K562 (cell line): ENCODE results near the gene WDR64. TPM values are rescaled to one million over a fixed set of nuclear protein-coding genes. Genes with fewer than 3 reads are reported as not detected.

ENCODE experiments used
- CBX2 ChIP-seq: fragments of 200-600 bp; sonication (generic); IDR thresholded peaks from one replicate; pipeline ENCODE4 v1.6.1; 2012; ENCODE audit warnings: mild to moderate bottlenecking, low read length, inconsistent platforms; ENCODE audit not compliant: insufficient read depth, poor library complexity, severe bottlenecking
- FUS ChIP-seq: fragments of 200-400 bp; formaldehyde crosslinking; optimal IDR thresholded peaks from 2 replicates; pipeline ENCODE3; 2017; ENCODE audit warnings: low read depth, low read length
- MIER1 ChIP-seq: fragments of 450-650 bp; IDR thresholded peaks from 2 replicates; pipeline ENCODE4 v1.6.1; 2016; ENCODE audit warnings: antibody characterized with exemption, mild to moderate bottlenecking, low read depth
- MTF1 ChIP-seq: fragments of 250-450 bp; sonication (Bioruptor Pico); IDR thresholded peaks from 2 replicates; pipeline ENCODE4 v1.9.0; 2021; ENCODE audit warnings: moderate library complexity, mild to moderate bottlenecking, inconsistent platforms, borderline replicate concordance
- PCBP1 ChIP-seq: fragments of 200-400 bp; formaldehyde crosslinking; IDR thresholded peaks from 2 replicates; pipeline ENCODE4 v1.6.1; 2018; ENCODE audit warnings: mild to moderate bottlenecking, low read depth, low read length; ENCODE audit not compliant: poor library complexity, severe bottlenecking
- RBFOX2 ChIP-seq: fragments of 200-400 bp; formaldehyde crosslinking; IDR thresholded peaks from 2 replicates; pipeline ENCODE4 v1.6.1; 2017; ENCODE audit warnings: low read depth, mild to moderate bottlenecking, low read length, moderate library complexity
- SPI1 ChIP-seq: IDR thresholded peaks from 2 replicates; pipeline ENCODE4 v1.6.1; 2011; ENCODE audit warnings: low read depth, low read length, control low read depth, borderline replicate concordance
- ZNF134 ChIP-seq: fragments of 250-450 bp; sonication (Bioruptor Pico); conservative IDR thresholded peaks from 2 replicates; pipeline ENCODE4 v1.4.0; 2020
- ZNF444 ChIP-seq: fragments of 250-450 bp; sonication (Bioruptor Pico); IDR thresholded peaks from 2 replicates; pipeline ENCODE4 v1.4.0; 2020; ENCODE audit warnings: mild to moderate bottlenecking, moderate library complexity
- polyA plus RNA-seq, 8 experiments: library from polyadenylated mRNA; depleted of rRNA in 4 of 8; stranded (reverse) in 5 of 8; unstranded in 3 of 8; fragments of >200 nt; fragmentation: Nextera tagmentation in 2 of 8; fragmentation: Illumina TruSeq in 1 of 8; extraction: Ambion mirVana in 2 of 8; extraction: Trizol in 1 of 8; gene quantifications; 2 replicates each; pipeline versions ENCODE4 v1.2.1 to v1.2.3, GENCODE V29; 2011 to 2014; ENCODE audit warnings: inconsistent platforms in 1 of 8, missing spikeins in 1 of 8
- total RNA-seq, 7 experiments: library from RNA; depleted of rRNA in 6 of 7; stranded (reverse); fragments of >200 nt in 6 of 7; fragmentation: Illumina TruSeq in 2 of 7; extraction: Trizol in 2 of 7; gene quantifications; 2 replicates each; pipeline versions ENCODE4 v1.2.1 to v1.2.3, GENCODE V29; 2011 to 2021; ENCODE audit warnings: low replicate concordance in 1 of 7
- TF ChIP-seq, protein P1 (sequence below): sonication (generic); formaldehyde crosslinking; IDR thresholded peaks from 2 replicates; pipeline ENCODE4 v1.9.0; 2022; ENCODE audit warnings: mild to moderate bottlenecking, missing genetic modification reagents
- TF ChIP-seq, protein P2 (sequence below), 3 experiments: fragments of 200-800 bp in 1 of 3; sonication (Bioruptor generic) in 1 of 3; sonication (generic) in 1 of 3; formaldehyde crosslinking in 1 of 3; IDR thresholded peaks; 2 replicates each; pipeline versions ENCODE4 v1.6.1 to v1.8.0; 2016 to 2022; ENCODE audit warnings: mild to moderate bottlenecking in 2 of 3, missing compliant biosample characterization in 2 of 3, missing genetic modification characterization in 2 of 3, missing genetic modification reagents in 1 of 3
- TF ChIP-seq, protein P3 (sequence below): fragments of 450-650 bp; IDR thresholded peaks from 2 replicates; pipeline ENCODE4 v1.6.1; 2016; ENCODE audit warnings: mild to moderate bottlenecking, moderate library complexity

Gene WDR64
- total and polyA plus RNA-seq, 9 of the 15 experiments (the other 6 are each of a cell fraction or from before 2014, with no cell fraction given): 0.06 to 0.29 (median 0.19) TPM; not detected in 5

DNA sequence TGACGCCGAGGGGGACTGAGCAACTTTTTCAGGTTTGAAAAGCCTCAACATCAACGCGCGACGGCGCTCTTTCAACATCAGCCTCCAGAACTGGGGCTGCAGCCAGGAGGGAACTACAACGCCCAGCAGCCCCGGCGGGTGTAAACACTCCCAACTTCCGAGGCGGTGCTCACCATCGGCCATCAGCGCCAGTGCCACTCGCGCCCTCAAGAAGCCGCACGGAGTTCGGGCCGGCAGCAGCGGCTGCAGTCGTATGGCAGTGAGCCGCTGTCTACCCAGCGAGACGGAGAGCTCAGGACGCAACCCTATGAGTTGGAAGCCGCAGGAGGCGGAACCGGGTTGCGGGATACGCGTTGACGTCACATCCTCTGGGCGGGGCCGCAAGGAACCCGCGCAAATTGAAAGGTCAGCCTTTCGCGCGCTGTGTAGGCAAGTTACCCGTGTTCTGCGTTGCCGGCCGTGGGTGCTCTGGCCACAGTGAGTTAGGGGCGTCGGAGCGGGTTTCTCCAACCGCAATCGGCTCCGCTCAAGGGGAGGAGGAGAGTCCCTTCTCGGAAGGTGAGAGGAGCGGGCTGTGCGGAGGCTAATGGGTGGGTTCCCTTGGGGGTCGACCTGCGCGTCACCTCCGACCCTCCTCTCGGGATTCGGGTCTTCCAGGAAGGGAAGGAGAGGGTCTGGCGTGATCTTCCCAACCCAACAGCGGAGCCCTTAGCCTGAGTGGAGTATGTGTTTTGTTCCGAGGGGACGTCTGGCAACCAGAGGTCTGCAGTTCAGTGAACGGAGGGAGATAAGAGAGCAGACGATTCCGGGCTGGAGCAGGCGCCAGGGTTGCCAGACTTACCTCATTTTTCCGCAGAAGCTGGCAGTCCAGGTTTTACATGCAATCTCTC, 196.0 kb downstream of the WDR64 start, which contains the start of gene EXO1 (continued):
- no peak for TF ChIP-seq ZNF444
- no peak for TF ChIP-seq CBX2
- no peak for TF ChIP-seq MTF1 (CRISPR knock-in tag)
- no peak for TF ChIP-seq PCBP1
- peak; percentile 31; the same call in 1 of the 2 replicates for TF ChIP-seq SPI1
- TF ChIP-seq MIER1: no peak
- no peak for TF ChIP-seq ZNF134 (CRISPR knock-in tag)
- TF ChIP-seq, protein P1, sequence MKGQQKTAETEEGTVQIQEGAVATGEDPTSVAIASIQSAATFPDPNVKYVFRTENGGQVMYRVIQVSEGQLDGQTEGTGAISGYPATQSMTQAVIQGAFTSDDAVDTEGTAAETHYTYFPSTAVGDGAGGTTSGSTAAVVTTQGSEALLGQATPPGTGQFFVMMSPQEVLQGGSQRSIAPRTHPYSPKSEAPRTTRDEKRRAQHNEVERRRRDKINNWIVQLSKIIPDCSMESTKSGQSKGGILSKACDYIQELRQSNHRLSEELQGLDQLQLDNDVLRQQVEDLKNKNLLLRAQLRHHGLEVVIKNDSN (CRISPR knock-in tag): no peak; the same call in 1 of the 2 replicates
- TF ChIP-seq, protein P2, sequence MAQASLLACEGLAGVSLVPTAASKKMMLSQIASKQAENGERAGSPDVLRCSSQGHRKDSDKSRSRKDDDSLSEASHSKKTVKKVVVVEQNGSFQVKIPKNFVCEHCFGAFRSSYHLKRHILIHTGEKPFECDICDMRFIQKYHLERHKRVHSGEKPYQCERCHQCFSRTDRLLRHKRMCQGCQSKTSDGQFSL (CRISPR knock-in tag; IDR thresholded peaks at IDR 0.05): no peak
- TF ChIP-seq, protein P2 (tag; IDR thresholded peaks at IDR 0.05): no peak
- TF ChIP-seq, protein P3, sequence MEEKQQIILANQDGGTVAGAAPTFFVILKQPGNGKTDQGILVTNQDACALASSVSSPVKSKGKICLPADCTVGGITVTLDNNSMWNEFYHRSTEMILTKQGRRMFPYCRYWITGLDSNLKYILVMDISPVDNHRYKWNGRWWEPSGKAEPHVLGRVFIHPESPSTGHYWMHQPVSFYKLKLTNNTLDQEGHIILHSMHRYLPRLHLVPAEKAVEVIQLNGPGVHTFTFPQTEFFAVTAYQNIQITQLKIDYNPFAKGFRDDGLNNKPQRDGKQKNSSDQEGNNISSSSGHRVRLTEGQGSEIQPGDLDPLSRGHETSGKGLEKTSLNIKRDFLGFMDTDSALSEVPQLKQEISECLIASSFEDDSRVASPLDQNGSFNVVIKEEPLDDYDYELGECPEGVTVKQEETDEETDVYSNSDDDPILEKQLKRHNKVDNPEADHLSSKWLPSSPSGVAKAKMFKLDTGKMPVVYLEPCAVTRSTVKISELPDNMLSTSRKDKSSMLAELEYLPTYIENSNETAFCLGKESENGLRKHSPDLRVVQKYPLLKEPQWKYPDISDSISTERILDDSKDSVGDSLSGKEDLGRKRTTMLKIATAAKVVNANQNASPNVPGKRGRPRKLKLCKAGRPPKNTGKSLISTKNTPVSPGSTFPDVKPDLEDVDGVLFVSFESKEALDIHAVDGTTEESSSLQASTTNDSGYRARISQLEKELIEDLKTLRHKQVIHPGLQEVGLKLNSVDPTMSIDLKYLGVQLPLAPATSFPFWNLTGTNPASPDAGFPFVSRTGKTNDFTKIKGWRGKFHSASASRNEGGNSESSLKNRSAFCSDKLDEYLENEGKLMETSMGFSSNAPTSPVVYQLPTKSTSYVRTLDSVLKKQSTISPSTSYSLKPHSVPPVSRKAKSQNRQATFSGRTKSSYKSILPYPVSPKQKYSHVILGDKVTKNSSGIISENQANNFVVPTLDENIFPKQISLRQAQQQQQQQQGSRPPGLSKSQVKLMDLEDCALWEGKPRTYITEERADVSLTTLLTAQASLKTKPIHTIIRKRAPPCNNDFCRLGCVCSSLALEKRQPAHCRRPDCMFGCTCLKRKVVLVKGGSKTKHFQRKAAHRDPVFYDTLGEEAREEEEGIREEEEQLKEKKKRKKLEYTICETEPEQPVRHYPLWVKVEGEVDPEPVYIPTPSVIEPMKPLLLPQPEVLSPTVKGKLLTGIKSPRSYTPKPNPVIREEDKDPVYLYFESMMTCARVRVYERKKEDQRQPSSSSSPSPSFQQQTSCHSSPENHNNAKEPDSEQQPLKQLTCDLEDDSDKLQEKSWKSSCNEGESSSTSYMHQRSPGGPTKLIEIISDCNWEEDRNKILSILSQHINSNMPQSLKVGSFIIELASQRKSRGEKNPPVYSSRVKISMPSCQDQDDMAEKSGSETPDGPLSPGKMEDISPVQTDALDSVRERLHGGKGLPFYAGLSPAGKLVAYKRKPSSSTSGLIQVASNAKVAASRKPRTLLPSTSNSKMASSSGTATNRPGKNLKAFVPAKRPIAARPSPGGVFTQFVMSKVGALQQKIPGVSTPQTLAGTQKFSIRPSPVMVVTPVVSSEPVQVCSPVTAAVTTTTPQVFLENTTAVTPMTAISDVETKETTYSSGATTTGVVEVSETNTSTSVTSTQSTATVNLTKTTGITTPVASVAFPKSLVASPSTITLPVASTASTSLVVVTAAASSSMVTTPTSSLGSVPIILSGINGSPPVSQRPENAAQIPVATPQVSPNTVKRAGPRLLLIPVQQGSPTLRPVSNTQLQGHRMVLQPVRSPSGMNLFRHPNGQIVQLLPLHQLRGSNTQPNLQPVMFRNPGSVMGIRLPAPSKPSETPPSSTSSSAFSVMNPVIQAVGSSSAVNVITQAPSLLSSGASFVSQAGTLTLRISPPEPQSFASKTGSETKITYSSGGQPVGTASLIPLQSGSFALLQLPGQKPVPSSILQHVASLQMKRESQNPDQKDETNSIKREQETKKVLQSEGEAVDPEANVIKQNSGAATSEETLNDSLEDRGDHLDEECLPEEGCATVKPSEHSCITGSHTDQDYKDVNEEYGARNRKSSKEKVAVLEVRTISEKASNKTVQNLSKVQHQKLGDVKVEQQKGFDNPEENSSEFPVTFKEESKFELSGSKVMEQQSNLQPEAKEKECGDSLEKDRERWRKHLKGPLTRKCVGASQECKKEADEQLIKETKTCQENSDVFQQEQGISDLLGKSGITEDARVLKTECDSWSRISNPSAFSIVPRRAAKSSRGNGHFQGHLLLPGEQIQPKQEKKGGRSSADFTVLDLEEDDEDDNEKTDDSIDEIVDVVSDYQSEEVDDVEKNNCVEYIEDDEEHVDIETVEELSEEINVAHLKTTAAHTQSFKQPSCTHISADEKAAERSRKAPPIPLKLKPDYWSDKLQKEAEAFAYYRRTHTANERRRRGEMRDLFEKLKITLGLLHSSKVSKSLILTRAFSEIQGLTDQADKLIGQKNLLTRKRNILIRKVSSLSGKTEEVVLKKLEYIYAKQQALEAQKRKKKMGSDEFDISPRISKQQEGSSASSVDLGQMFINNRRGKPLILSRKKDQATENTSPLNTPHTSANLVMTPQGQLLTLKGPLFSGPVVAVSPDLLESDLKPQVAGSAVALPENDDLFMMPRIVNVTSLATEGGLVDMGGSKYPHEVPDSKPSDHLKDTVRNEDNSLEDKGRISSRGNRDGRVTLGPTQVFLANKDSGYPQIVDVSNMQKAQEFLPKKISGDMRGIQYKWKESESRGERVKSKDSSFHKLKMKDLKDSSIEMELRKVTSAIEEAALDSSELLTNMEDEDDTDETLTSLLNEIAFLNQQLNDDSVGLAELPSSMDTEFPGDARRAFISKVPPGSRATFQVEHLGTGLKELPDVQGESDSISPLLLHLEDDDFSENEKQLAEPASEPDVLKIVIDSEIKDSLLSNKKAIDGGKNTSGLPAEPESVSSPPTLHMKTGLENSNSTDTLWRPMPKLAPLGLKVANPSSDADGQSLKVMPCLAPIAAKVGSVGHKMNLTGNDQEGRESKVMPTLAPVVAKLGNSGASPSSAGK: peak; percentile 61
- TF ChIP-seq FUS: no peak
- TF ChIP-seq RBFOX2: peak; percentile 100
